GM23338 (cell line): ENCODE data around the gene MMP17. TPM values are rescaled to one million over a fixed set of nuclear protein-coding genes. Genes with fewer than 3 reads are reported as not detected.
A peak's percentile ranks its signal among the peaks of the same experiment; 100 is the strongest.

Source experiments
- ATAC-seq: fragments of 200-7000 bp; cut with Tn5 transposase; 3 replicates; pipeline ENCODE4 v1.9.1; 2020
- DNase-seq: peaks from one replicate; pipeline ENCODE4 v3.0.0-alpha.2; 2015; ENCODE audit warnings: low spot score
- H2AFZ ChIP-seq: fragments of 200-600 bp; sonication (generic); 2 replicates; pipeline ENCODE4 v1.8.0; 2016; ENCODE audit warnings: antibody characterized with exemption, mild to moderate bottlenecking, moderate library complexity
- H3F3A ChIP-seq: fragments of 200-600 bp; sonication (generic); replicated peaks from 2 replicates; pipeline ENCODE4 v1.8.0; 2017; ENCODE audit warnings: antibody characterized with exemption, mixed run types, low read depth
- H3K27ac ChIP-seq: fragments of 200-600 bp; sonication (generic); 2 replicates; pipeline ENCODE4 v1.6.1; 2016; ENCODE audit warnings: low read depth
- H3K27me3 ChIP-seq: fragments of 200-600 bp; sonication (generic); 2 replicates; pipeline ENCODE4 v1.8.0; 2016; ENCODE audit warnings: mild to moderate bottlenecking, mixed run types, moderate library complexity; ENCODE audit not compliant: insufficient read depth
- H3K36me3 ChIP-seq: fragments of 200-600 bp; sonication (generic); 2 replicates; pipeline ENCODE4 v1.8.0; 2016; ENCODE audit warnings: mild to moderate bottlenecking; ENCODE audit not compliant: insufficient read depth
- H3K4me1 ChIP-seq: fragments of 200-600 bp; sonication (generic); 2 replicates; pipeline ENCODE4 v1.8.0; 2016; ENCODE audit warnings: mild to moderate bottlenecking, moderate library complexity; ENCODE audit not compliant: insufficient read depth
- H3K4me2 ChIP-seq: fragments of 200-600 bp; sonication (generic); 2 replicates; pipeline ENCODE4 v1.7.1; 2017; ENCODE audit warnings: mixed run types
- H3K4me3 ChIP-seq: fragments of 200-600 bp; sonication (generic); 2 replicates; pipeline ENCODE4 v1.6.1; 2016; ENCODE audit warnings: mixed run types
- H3K79me2 ChIP-seq: fragments of 200-600 bp; sonication (generic); replicated peaks from 2 replicates; pipeline ENCODE4 v1.8.0; 2017; ENCODE audit warnings: mild to moderate bottlenecking; ENCODE audit not compliant: insufficient read depth
- H3K9me2 ChIP-seq: fragments of 200-600 bp; sonication (generic); 2 replicates; pipeline ENCODE4 v1.8.0; 2017; ENCODE audit not compliant: insufficient read depth
- H4K20me1 ChIP-seq: fragments of 200-600 bp; sonication (generic); replicated peaks from 2 replicates; pipeline ENCODE4 v1.8.0; 2017; ENCODE audit warnings: mild to moderate bottlenecking; ENCODE audit not compliant: insufficient read depth
- H3K27ac Mint-ChIP-seq: 2 replicates; pipeline ENCODE4 v1.8.0; 2020; ENCODE audit warnings: inconsistent platforms, mild to moderate bottlenecking, moderate library complexity, mixed read lengths
- H3K27me3 Mint-ChIP-seq: 3 replicates; pipeline ENCODE4 v1.8.0; 2022; ENCODE audit warnings: low read depth, mild to moderate bottlenecking, moderate library complexity, mixed read lengths, inconsistent platforms; ENCODE audit not compliant: insufficient read depth, poor library complexity
- H3K36me3 Mint-ChIP-seq: 3 replicates; pipeline ENCODE4 v1.8.0; 2021; ENCODE audit warnings: low read depth, mild to moderate bottlenecking, inconsistent platforms, moderate library complexity, mixed read lengths
- H3K4me1 Mint-ChIP-seq: 3 replicates; pipeline ENCODE4 v1.8.0; 2020; ENCODE audit warnings: mild to moderate bottlenecking, inconsistent platforms, mixed read lengths
- H3K4me3 Mint-ChIP-seq: 3 replicates; pipeline ENCODE4 v1.8.0; 2021; ENCODE audit warnings: moderate library complexity, mild to moderate bottlenecking, inconsistent platforms, mixed read lengths
- H3K9me3 Mint-ChIP-seq: 3 replicates; pipeline ENCODE4 v1.8.0; 2020; ENCODE audit warnings: moderate library complexity, mild to moderate bottlenecking, inconsistent platforms, mixed read lengths
- CREB1 ChIP-seq: fragments of 250-450 bp; sonication (Bioruptor Pico); IDR thresholded peaks from 2 replicates; pipeline ENCODE4 v1.5.0; 2020; ENCODE audit warnings: low read depth, mild to moderate bottlenecking, moderate library complexity
- EZH2phosphoT487 ChIP-seq: fragments of 200-600 bp; sonication (generic); IDR thresholded peaks from one replicate; pipeline ENCODE4 v1.8.1; 2018; ENCODE audit warnings: antibody characterized with exemption; ENCODE audit not compliant: unreplicated experiment
- NANOG ChIP-seq: IDR thresholded peaks from 2 replicates; pipeline ENCODE4 v1.6.1; 2016; ENCODE audit warnings: antibody characterized with exemption, borderline replicate concordance
- STAT1 ChIP-seq: IDR thresholded peaks from one replicate; pipeline ENCODE4 v1.6.1; 2016; ENCODE audit warnings: antibody characterized with exemption; ENCODE audit not compliant: unreplicated experiment
- ZNF114 ChIP-seq: fragments of 250-450 bp; sonication (Bioruptor Pico); IDR thresholded peaks from 2 replicates; pipeline ENCODE4 v1.5.0; 2020; ENCODE audit warnings: mild to moderate bottlenecking, moderate library complexity
- ZNF331 ChIP-seq: fragments of 250-450 bp; sonication (Bioruptor Pico); IDR thresholded peaks from 2 replicates; pipeline ENCODE4 v1.5.0; 2020; ENCODE audit warnings: low read depth, mild to moderate bottlenecking, moderate library complexity
- polyA plus RNA-seq: library from polyadenylated mRNA; unstranded; fragments of >200 nt; fragmentation: Nextera tagmentation; extraction: Ambion mirVana; gene quantifications from 2 replicates; pipeline ENCODE4 v1.2.1, GENCODE V29; 2016
- total RNA-seq: library from RNA; depleted of rRNA; stranded (reverse); fragments of >200 nt; shearing (Covaris generic); gene quantifications from 2 replicates; pipeline ENCODE4 v1.2.3, GENCODE V29; 2014
- TF ChIP-seq, protein P1 (sequence below), 2 experiments: fragments of 200-600 bp in 1 of 2; sonication (generic) in 1 of 2; conservative IDR thresholded peaks; 2 replicates each; pipeline versions ENCODE4 v1.5.1 to v1.6.1; 2016 to 2017; ENCODE audit warnings: antibody characterized with exemption in 2 of 2, low read depth in 2 of 2, mild to moderate bottlenecking in 2 of 2, moderate library complexity in 1 of 2

The MMP17 gene
- total and polyA plus RNA-seq, 2 experiments from 2014 or later = 10.4 to 48.5 TPM

DNA sequence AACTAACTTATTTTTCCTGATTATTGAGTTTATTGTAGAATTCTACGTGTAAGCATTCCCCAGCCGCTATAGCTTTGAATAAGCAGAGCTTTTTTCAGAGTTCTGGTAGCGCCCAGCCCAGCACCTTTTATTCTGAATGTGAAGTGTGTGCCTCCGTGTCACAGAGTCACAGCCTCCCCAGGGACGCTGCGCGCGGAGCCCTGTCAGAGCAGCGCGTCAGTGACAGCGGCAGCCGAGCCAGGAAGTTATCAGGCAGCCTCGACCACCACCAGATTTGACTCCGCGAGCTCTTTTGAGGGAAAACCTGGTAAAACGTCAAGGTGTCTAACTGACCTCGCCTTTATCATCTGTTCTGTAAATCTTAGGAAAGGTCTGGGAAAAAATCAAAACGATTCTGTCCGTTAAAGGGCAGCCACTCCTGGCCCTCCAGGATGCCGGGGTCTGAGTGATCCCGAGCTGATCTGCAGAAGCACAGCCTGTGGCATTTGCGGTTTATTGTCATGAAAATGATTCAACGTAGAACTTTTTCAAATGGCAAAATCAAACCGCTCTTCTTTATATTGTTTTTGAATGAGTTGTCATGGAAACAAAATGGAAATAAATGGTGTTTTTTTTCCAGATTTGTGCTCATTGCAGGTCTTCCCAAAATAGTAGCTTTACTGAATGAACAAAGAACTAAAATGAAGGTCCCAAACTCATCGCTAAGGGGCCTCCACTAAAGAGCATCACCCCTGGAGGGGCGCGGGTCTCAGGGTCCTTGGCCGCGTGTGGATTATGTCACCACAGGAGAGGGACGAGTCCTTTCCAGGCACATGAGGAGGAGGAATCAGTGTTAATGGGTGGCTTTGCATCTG is 43.1 kb upstream of the MMP17 start:
- Mint-ChIP-seq H3K4me1 (peaks cover 29% of the 10 kb centered on the region), H3K9me3 (no peaks in the 10 kb centered on the region), H3K27me3 (peaks cover 6% of the 10 kb centered on the region), H3K36me3 (peaks cover 52% of the 10 kb centered on the region), H3K27ac (peak overlapping the region; percentile 93), H3K4me3 (peak overlapping the region; percentile 39)
- peak overlapping the region; percentile 55 for H3K4me2 ChIP-seq
- peaks cover 26% of the 10 kb centered on the region for H3K4me1 ChIP-seq
- peak; percentile 73 for ATAC-seq
- no peaks in the 10 kb centered on the region for H3K79me2 ChIP-seq
- H3K27me3 ChIP-seq = no peaks in the 10 kb centered on the region
- H3K4me3 ChIP-seq = peak overlapping the region; percentile 25
- H4K20me1 ChIP-seq = peaks cover 4% of the 10 kb centered on the region
- no peak overlapping the region for H2AFZ ChIP-seq
- peak overlapping the region; percentile 35 for H3K27ac ChIP-seq
- TF ChIP-seq NANOG (no peak), CREB1 (0 out of 2 replicates have a peak, but pooled peaks have one; percentile 17)
- H3F3A ChIP-seq = no peaks in the 10 kb centered on the region
- peak; percentile 51 for DNase-seq
- peaks cover 19% of the 10 kb centered on the region; the same call in 1 of the 2 replicates for H3K36me3 ChIP-seq
- no peaks in the 10 kb centered on the region for H3K9me2 ChIP-seq

DNA sequence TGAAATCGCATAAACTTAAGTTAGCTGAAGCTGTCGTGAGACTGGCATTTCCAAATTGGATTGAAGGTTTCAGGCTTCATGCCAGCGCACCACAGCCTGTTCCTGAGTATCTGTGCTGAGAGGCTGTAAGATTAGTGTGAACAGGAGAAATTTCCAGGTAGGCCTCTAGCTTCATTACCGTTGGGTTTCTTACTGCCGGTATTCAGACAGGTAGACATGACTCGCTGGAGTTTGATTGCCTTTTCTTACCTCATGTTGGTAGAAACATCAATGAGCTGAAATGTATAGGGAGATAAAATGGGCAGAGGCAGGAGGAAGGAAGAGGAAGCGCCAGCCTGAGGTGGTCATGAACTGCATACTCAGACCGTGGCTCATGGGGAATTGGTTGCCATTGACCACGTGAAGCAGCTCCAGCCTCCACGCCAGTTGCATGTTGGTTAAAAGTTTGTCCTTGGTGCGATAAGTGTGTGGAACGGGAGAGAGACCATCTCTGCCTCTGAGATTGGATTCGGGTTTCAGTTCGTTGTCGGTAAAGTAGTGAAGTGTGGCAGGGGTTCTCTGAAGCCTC is 42.3 kb upstream of the MMP17 start:
- H3K27ac ChIP-seq = peak overlapping the region; percentile 17

More for the DNA sequence above, 42.3 kb upstream of the MMP17 start:
- H3K27me3 Mint-ChIP-seq = peaks cover 6% of the 10 kb centered on the region
- Histone ChIP-seq H3F3A (no peaks in the 10 kb centered on the region), H3K4me2 (peak overlapping the region; percentile 55), H3K9me2 (no peaks in the 10 kb centered on the region), H3K4me3 (peak overlapping the region; percentile 25; the same call in 1 of the 2 replicates), H3K79me2 (no peaks in the 10 kb centered on the region), H2AFZ (no peak overlapping the region), H3K4me1 (peaks cover 26% of the 10 kb centered on the region), H3K27me3 (no peaks in the 10 kb centered on the region), H3K36me3 (peaks cover 16% of the 10 kb centered on the region; the same call in 1 of the 2 replicates), H4K20me1 (peaks cover 4% of the 10 kb centered on the region)
- ATAC-seq (no peak), DNase-seq (no peak)
- TF ChIP-seq STAT1 (no peak), ZNF331 (no peak), ZNF114 (CRISPR knock-in tag) (no peak), NANOG (no peak), EZH2phosphoT487 (no peak)
- TF ChIP-seq, protein P1, sequence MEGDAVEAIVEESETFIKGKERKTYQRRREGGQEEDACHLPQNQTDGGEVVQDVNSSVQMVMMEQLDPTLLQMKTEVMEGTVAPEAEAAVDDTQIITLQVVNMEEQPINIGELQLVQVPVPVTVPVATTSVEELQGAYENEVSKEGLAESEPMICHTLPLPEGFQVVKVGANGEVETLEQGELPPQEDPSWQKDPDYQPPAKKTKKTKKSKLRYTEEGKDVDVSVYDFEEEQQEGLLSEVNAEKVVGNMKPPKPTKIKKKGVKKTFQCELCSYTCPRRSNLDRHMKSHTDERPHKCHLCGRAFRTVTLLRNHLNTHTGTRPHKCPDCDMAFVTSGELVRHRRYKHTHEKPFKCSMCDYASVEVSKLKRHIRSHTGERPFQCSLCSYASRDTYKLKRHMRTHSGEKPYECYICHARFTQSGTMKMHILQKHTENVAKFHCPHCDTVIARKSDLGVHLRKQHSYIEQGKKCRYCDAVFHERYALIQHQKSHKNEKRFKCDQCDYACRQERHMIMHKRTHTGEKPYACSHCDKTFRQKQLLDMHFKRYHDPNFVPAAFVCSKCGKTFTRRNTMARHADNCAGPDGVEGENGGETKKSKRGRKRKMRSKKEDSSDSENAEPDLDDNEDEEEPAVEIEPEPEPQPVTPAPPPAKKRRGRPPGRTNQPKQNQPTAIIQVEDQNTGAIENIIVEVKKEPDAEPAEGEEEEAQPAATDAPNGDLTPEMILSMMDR (conservative IDR thresholded peaks at IDR 0.05; ENCODE audit: low read depth in 2 of 2) = no peak
- H3K36me3 Mint-ChIP-seq = peaks cover 53% of the 10 kb centered on the region
- no peaks in the 10 kb centered on the region for H3K9me3 Mint-ChIP-seq
- H3K4me1 Mint-ChIP-seq = peaks cover 29% of the 10 kb centered on the region
- H3K27ac Mint-ChIP-seq = peak overlapping the region; percentile 93
- peak overlapping the region; percentile 39; the same call in 1 of the 3 replicates for H3K4me3 Mint-ChIP-seq
